HepG2 (cell line): ENCODE measurements around the gene PRKG1. TPM values are rescaled to one million over a fixed set of nuclear protein-coding genes. Genes with fewer than 3 reads are reported as not detected.

Experiments used
- ATAC-seq: fragments of 200-7000 bp; cut with Tn5 transposase; 3 replicates; pipeline ENCODE4 v1.9.1; 2020; ENCODE audit warnings: mild to moderate bottlenecking, moderate library complexity
- BruUV-seq: library from RNA; stranded (reverse); fragments of 400-500 nt; replicated peaks from 2 replicates; lab custom pipeline; 2021; lab: Mats Ljungman, UMichigan
- CTCF ChIA-PET: fragments of 300-600 bp; formaldehyde crosslinking; extraction: SDS; loops from one replicate; lab custom pipeline; 2021; ENCODE audit warnings: low total read pairs, inconsistent platforms, low intra/inter-chr PET ratio; lab: Yijun Ruan, JAX
- POLR2A ChIA-PET: fragments of 350-600 bp; sonication (Branson Sonifier 250); formaldehyde crosslinking; loops from one replicate; lab custom pipeline; 2020; ENCODE audit warnings: antibody characterized with exemption, inconsistent platforms; lab: Yijun Ruan, JAX
- DNase-seq: peaks from one replicate; pipeline ENCODE4 v3.0.0-alpha.2; 2015; ENCODE audit warnings: low spot score
- FAIRE-seq: peaks from 3 replicates; lab custom pipeline; 2011; peaks lifted over from hg19 to GRCh38; lab: Jason Lieb, UNC
- H2AFZ ChIP-seq: one replicate; pipeline ENCODE4 v1.6.1; 2011; ENCODE audit warnings: low read length, inconsistent platforms
- H3K27ac ChIP-seq: fragments of 300-600 bp; 3 replicates; pipeline ENCODE4 v1.8.0; 2011; ENCODE audit warnings: mixed run types, mild to moderate bottlenecking, mixed read lengths, low read length, inconsistent platforms; ENCODE audit not compliant: insufficient read depth; ENCODE audit errors: extremely low read length
- H3K27me3 ChIP-seq, 2 experiments: fragments of 200-600 bp in 1 of 2; 2 replicates in 1 of 2; 3 replicates in 1 of 2; pipeline versions ENCODE4 v1.6.0 to v1.8.0; 2011; ENCODE audit warnings: low read length in 2 of 2, mild to moderate bottlenecking in 2 of 2, moderate library complexity in 2 of 2, inconsistent platforms in 1 of 2; ENCODE audit not compliant: insufficient read depth in 2 of 2, control insufficient read depth in 1 of 2
- H3K36me3 ChIP-seq, 2 experiments: fragments of 200-600 bp in 1 of 2; replicated peaks in 1 of 2; 2 replicates in 1 of 2; 3 replicates in 1 of 2; pipeline versions ENCODE4 v1.5.1 to v1.8.0; 2011; ENCODE audit warnings: low read length in 2 of 2, inconsistent platforms in 1 of 2; ENCODE audit not compliant: insufficient read depth in 2 of 2, control insufficient read depth in 1 of 2
- H3K4me1 ChIP-seq: 2 replicates; pipeline ENCODE4 v1.5.1; 2012; ENCODE audit warnings: low read length, inconsistent platforms; ENCODE audit not compliant: insufficient read depth
- H3K4me2 ChIP-seq: 2 replicates; pipeline ENCODE4 v1.6.0; 2011; ENCODE audit warnings: low read depth, low read length, inconsistent platforms
- H3K4me3 ChIP-seq, 3 experiments: fragments of 200-600 bp in 1 of 3; sonication (generic), shearing (Covaris generic) in 1 of 3; replicated peaks in 1 of 3; 2 replicates each; pipeline ENCODE4 v1.5.1; 2011 to 2016; ENCODE audit warnings: low read length in 3 of 3, inconsistent platforms in 2 of 3, low read depth in 2 of 3, mild to moderate bottlenecking in 2 of 3, control low read depth in 1 of 3, mixed read lengths in 1 of 3; ENCODE audit not compliant: insufficient read depth in 1 of 3
- H3K79me2 ChIP-seq: one replicate; pipeline ENCODE4 v1.6.1; 2011; ENCODE audit warnings: low read length, inconsistent platforms; ENCODE audit not compliant: insufficient read depth
- H3K9ac ChIP-seq: 2 replicates; pipeline ENCODE4 v1.6.0; 2011; ENCODE audit warnings: mild to moderate bottlenecking, low read depth, low read length, inconsistent platforms; ENCODE audit not compliant: insufficient read depth
- H3K9me3 ChIP-seq: 2 replicates; pipeline ENCODE4 v1.5.1; 2012; ENCODE audit warnings: mild to moderate bottlenecking, low read length
- H4K20me1 ChIP-seq: 2 replicates; pipeline ENCODE4 v1.6.0; 2011; ENCODE audit warnings: inconsistent platforms, mild to moderate bottlenecking, low read length, moderate library complexity; ENCODE audit not compliant: insufficient read depth
- ARNT ChIP-seq: fragments of 450-650 bp; IDR thresholded peaks from 2 replicates; pipeline ENCODE4 v1.6.1; 2017
- FOXJ3 ChIP-seq: sonication (generic); formaldehyde crosslinking; IDR thresholded peaks from 2 replicates; pipeline ENCODE4 v1.4.0; 2020; ENCODE audit warnings: missing genetic modification reagents, mild to moderate bottlenecking, borderline replicate concordance
- KIAA2018 ChIP-seq: sonication (generic); formaldehyde crosslinking; IDR thresholded peaks from 2 replicates; pipeline ENCODE4 v1.5.0; 2020; ENCODE audit warnings: mild to moderate bottlenecking, missing genetic modification reagents, borderline replicate concordance
- MAZ ChIP-seq, 2 experiments: sonication (generic) in 1 of 2; formaldehyde crosslinking in 1 of 2; IDR thresholded peaks; 2 replicates each; pipeline versions ENCODE4 v1.5.0 to v1.6.1; 2012 to 2020; ENCODE audit warnings: low read depth in 2 of 2, mild to moderate bottlenecking in 2 of 2, borderline replicate concordance in 1 of 2, improper control_type of control experiment in 1 of 2, low read length in 1 of 2, missing genetic modification reagents in 1 of 2, moderate library complexity in 1 of 2
- MED13 ChIP-seq: sonication (generic); formaldehyde crosslinking; IDR thresholded peaks from 2 replicates; pipeline ENCODE4 v1.5.0; 2020; ENCODE audit warnings: missing genetic modification reagents
- MIER3 ChIP-seq: IDR thresholded peaks from 2 replicates; pipeline ENCODE4 v1.6.1; 2016; ENCODE audit warnings: missing compliant biosample characterization, borderline replicate concordance
- SRSF4 ChIP-seq: fragments of 200-400 bp; formaldehyde crosslinking; IDR thresholded peaks from one replicate; pipeline ENCODE4 v1.6.1; 2018; ENCODE audit warnings: mild to moderate bottlenecking, low read depth, low read length, moderate library complexity; ENCODE audit not compliant: poor library complexity, severe bottlenecking
- ZNF160 ChIP-seq: sonication (generic); formaldehyde crosslinking; IDR thresholded peaks from 2 replicates; pipeline ENCODE4 v1.8.0; 2022; ENCODE audit warnings: mild to moderate bottlenecking, inconsistent platforms, missing genetic modification reagents
- ZNF432 ChIP-seq: sonication (generic); formaldehyde crosslinking; IDR thresholded peaks from 2 replicates; pipeline ENCODE4 v1.5.0; 2020; ENCODE audit warnings: missing genetic modification reagents, mild to moderate bottlenecking, borderline replicate concordance
- ZNF777 ChIP-seq: sonication (generic); formaldehyde crosslinking; IDR thresholded peaks from 2 replicates; pipeline ENCODE4 v1.4.0; 2020; ENCODE audit warnings: missing genetic modification reagents
- WGBS: methylation state at CpG from one replicate; pipeline ENCODE4 v1.1.6; 2017; ENCODE audit warnings: low lambda C conversion rate; 5-methylcytosine and 5-hydroxymethylcytosine counted together
- in situ Hi-C: cut with HindIII; loops from 2 replicates; pipeline ENCODE4 v1.10.0; 2017; ENCODE audit warnings: low pct_unique_long_range_greater_than_20kb; ENCODE audit not compliant: extremely low pct_ligation_motif_present
- intact Hi-C: fragments of 100-400 bp; cut with micrococcal nuclease; formaldehyde crosslinking; loops from one replicate; pipeline ENCODE4 v1.10.0; 2022; ENCODE audit not compliant: unreplicated experiment
- polyA plus RNA-seq, 8 experiments: library from polyadenylated mRNA; depleted of rRNA in 3 of 8; stranded (reverse) in 7 of 8; unstranded in 1 of 8; fragments of >200 nt; fragmentation: Illumina TruSeq in 4 of 8; extraction: Trizol in 4 of 8; gene quantifications; 2 replicates each; pipeline versions ENCODE4 v1.2.1 to v1.2.3, GENCODE V29; 2011 to 2016; ENCODE audit warnings: low read depth in 4 of 8, missing spikeins in 1 of 8, mixed read lengths in 1 of 8; ENCODE audit not compliant: insufficient read depth in 1 of 8
- total RNA-seq, 5 experiments: library from RNA; depleted of rRNA; stranded (reverse); fragments of >200 nt; fragmentation: Illumina TruSeq; extraction: Trizol; gene quantifications; 2 replicates each; pipeline ENCODE4 v1.2.3, GENCODE V29; 2016; ENCODE audit warnings: low read depth in 1 of 5

PRKG1 gene
- total and polyA plus RNA-seq, 2 of the 13 experiments (the other 11 are each of a cell fraction or from before 2014, with no cell fraction given), result 0.01 TPM; not detected in 1

- 10% methylated on average over 2 of the region's 2 CpGs for WGBS
- Histone ChIP-seq H3K79me2 (no peaks in the 10 kb centered on the region), H2AFZ (no peak overlapping the region), H3K9ac (no peak overlapping the region), H3K4me2 (no peak overlapping the region), H3K27ac (no peak overlapping the region), H3K9me3 (no peaks in the 10 kb centered on the region), H3K4me3 (no peak overlapping the region), H3K4me1 (no peaks in the 10 kb centered on the region), H4K20me1 (no peaks in the 10 kb centered on the region), H3K36me3 (no peaks in the 10 kb centered on the region), H3K27me3 (no peaks in the 10 kb centered on the region)
- intact Hi-C loops (no loop called here), in situ Hi-C loops (no loop called here)
- no peak for TF ChIP-seq MED13
- TF ChIP-seq ARNT, result no peak
- no peak for TF ChIP-seq FOXJ3 (CRISPR knock-in tag)
- TF ChIP-seq ZNF160, result no peak
- TF ChIP-seq KIAA2018, result no peak
- no peak for TF ChIP-seq ZNF432 (CRISPR knock-in tag)
- TF ChIP-seq MAZ (IDR thresholded peaks at IDR 0.05; ENCODE audit: borderline replicate concordance, low read depth, low read length), result no peak
- TF ChIP-seq MAZ (CRISPR knock-in tag; IDR thresholded peaks at IDR 0.05; ENCODE audit: low read depth), result no peak
- no peak for TF ChIP-seq MIER3 (CRISPR knock-in tag)
- no peak for TF ChIP-seq ZNF777
- no peak for TF ChIP-seq SRSF4
- DNase-seq, result no peak
- ChIA-PET POLR2A (no interaction called here), CTCF (no interaction called here)
- BruUV-seq, result no TSS peak
- ATAC-seq, result no peak
- no peak for FAIRE-seq
Measured at GRCh38 chr10:51313251-51313650, 239.0 kb downstream of the PRKG1 start.
